PC-9 (cell line): Measurements from ENCODE around the gene FLT3. TPM values are rescaled to one million over a fixed set of nuclear protein-coding genes. Genes with fewer than 3 reads are reported as not detected.

Experiments used
- BruUV-seq: library from RNA; stranded (reverse); fragments of 400-500 nt; replicated peaks from 2 replicates; lab custom pipeline; 2021; lab: Mats Ljungman, UMichigan
- CTCF ChIA-PET: fragments of 300-600 bp; sonication (Branson Sonifier 250); formaldehyde crosslinking; loops from one replicate; lab custom pipeline; 2022; ENCODE audit warnings: antibody characterized with exemption; lab: Charles Lee
- POLR2A ChIA-PET: fragments of 300-600 bp; sonication (Branson Sonifier 250); formaldehyde crosslinking; loops from one replicate; lab custom pipeline; 2022; ENCODE audit warnings: antibody characterized with exemption; ENCODE audit not compliant: unreplicated experiment; lab: Charles Lee
- DNase-seq, 2 experiments: peaks; one replicate each; pipeline versions ENCODE4 v3.0.0 to v3.0.0-alpha.2; 2015 to 2022; ENCODE audit warnings: mixed read lengths in 1 of 2
- H2AFZ ChIP-seq: fragments of 200-600 bp; sonication (generic); 2 replicates; pipeline ENCODE4 v1.8.1; 2017; ENCODE audit warnings: antibody characterized with exemption
- H3F3A ChIP-seq: fragments of 200-600 bp; sonication (generic); 2 replicates; pipeline ENCODE4 v1.8.1; 2017; ENCODE audit warnings: antibody characterized with exemption, mild to moderate bottlenecking, low read depth; ENCODE audit not compliant: insufficient read depth
- H3K27ac ChIP-seq: fragments of 200-600 bp; sonication (generic); 2 replicates; pipeline ENCODE4 v1.6.1; 2016; ENCODE audit warnings: mixed run types
- H3K27me3 ChIP-seq: fragments of 200-600 bp; sonication (generic); 2 replicates; pipeline ENCODE4 v1.6.1; 2016; ENCODE audit warnings: low read depth, mixed run types; ENCODE audit not compliant: insufficient read depth
- H3K36me3 ChIP-seq: fragments of 200-600 bp; sonication (generic); 2 replicates; pipeline ENCODE4 v1.6.1; 2016; ENCODE audit warnings: low read depth, mixed run types
- H3K4me1 ChIP-seq: fragments of 200-600 bp; sonication (generic); replicated peaks from 2 replicates; pipeline ENCODE4 v1.6.1; 2016; ENCODE audit warnings: mixed run types; ENCODE audit not compliant: insufficient read depth
- H3K4me2 ChIP-seq: fragments of 200-600 bp; sonication (generic); 2 replicates; pipeline ENCODE4 v1.6.1; 2017; ENCODE audit warnings: mixed run types
- H3K4me3 ChIP-seq: fragments of 200-600 bp; sonication (generic); 2 replicates; pipeline ENCODE4 v1.6.1; 2016; ENCODE audit warnings: mixed run types
- H3K79me2 ChIP-seq: fragments of 200-600 bp; sonication (generic); 2 replicates; pipeline ENCODE4 v1.6.1; 2017; ENCODE audit warnings: low read depth, mixed run types
- H3K9me2 ChIP-seq: fragments of 200-600 bp; sonication (generic); 2 replicates; pipeline ENCODE4 v1.8.1; 2017; ENCODE audit warnings: mild to moderate bottlenecking; ENCODE audit not compliant: insufficient read depth
- H3K9me3 ChIP-seq: fragments of 200-600 bp; sonication (generic); 2 replicates; pipeline ENCODE4 v1.8.1; 2016; ENCODE audit warnings: low read depth; ENCODE audit not compliant: insufficient read depth
- H4K20me1 ChIP-seq: fragments of 200-600 bp; sonication (generic); 2 replicates; pipeline ENCODE4 v1.8.1; 2017; ENCODE audit not compliant: insufficient read depth
- CTCF ChIP-seq: fragments of 200-600 bp; sonication (generic); conservative IDR thresholded peaks from 2 replicates; pipeline ENCODE4 v1.6.1; 2017; ENCODE audit warnings: mixed run types, antibody characterized with exemption, mild to moderate bottlenecking, moderate library complexity
- EZH2 ChIP-seq: fragments of 200-600 bp; sonication (generic); IDR thresholded peaks from 2 replicates; pipeline ENCODE4 v1.8.0; 2017; ENCODE audit warnings: antibody characterized with exemption, low read depth
- intact Hi-C: fragments of 100-400 bp; cut with micrococcal nuclease; formaldehyde crosslinking; loops from one replicate; pipeline ENCODE4 v1.10.0; 2022; ENCODE audit not compliant: unreplicated experiment
- total RNA-seq: library from RNA; stranded (reverse); gene quantifications from 2 replicates; pipeline ENCODE4 v1.2.3, GENCODE V29; 2021

The FLT3 gene
- total RNA-seq, 1 experiment from 2014 or later, result not detected

- BruUV-seq, result no TSS peak
- H3K27me3 ChIP-seq, result peaks cover 40% of the 10 kb centered on the region
- H3K4me3 ChIP-seq, result no peak overlapping the region
- H3K79me2 ChIP-seq, result no peaks in the 10 kb centered on the region
- no peak overlapping the region for H3K27ac ChIP-seq
- no peaks in the 10 kb centered on the region for H3K4me1 ChIP-seq
- no peak overlapping the region for H2AFZ ChIP-seq
- TF ChIP-seq CTCF (no peak), EZH2 (no peak)
- H3F3A ChIP-seq, result no peaks in the 10 kb centered on the region
- intact Hi-C loops, result no loop called here
- H3K4me2 ChIP-seq, result no peak overlapping the region
- no peaks in the 10 kb centered on the region for H4K20me1 ChIP-seq
- H3K9me3 ChIP-seq, result no peaks in the 10 kb centered on the region
- no peaks in the 10 kb centered on the region for H3K36me3 ChIP-seq
- POLR2A ChIA-PET, result no interaction called here
- CTCF ChIA-PET, result no interaction called here
- no peak for DNase-seq
- H3K9me2 ChIP-seq, result no peaks in the 10 kb centered on the region
These were observed 119.2 kb downstream of the FLT3 start for GRCh38 chr13:27981006-27981708.

- no peaks in the 10 kb centered on the region for H3K4me1 ChIP-seq
- no peaks in the 10 kb centered on the region for H3K9me3 ChIP-seq
- no peaks in the 10 kb centered on the region for H3K9me2 ChIP-seq
- H3K4me2 ChIP-seq, result no peak overlapping the region
- no peaks in the 10 kb centered on the region for H4K20me1 ChIP-seq
- H3K27me3 ChIP-seq, result peaks cover 40% of the 10 kb centered on the region
- no peak for DNase-seq
- H3K79me2 ChIP-seq, result no peaks in the 10 kb centered on the region
- H3K27ac ChIP-seq, result no peak overlapping the region
- no peaks in the 10 kb centered on the region for H3K36me3 ChIP-seq
- intact Hi-C loops, result no loop called here
- ChIA-PET POLR2A (no interaction called here), CTCF (no interaction called here)
- no peak for TF ChIP-seq EZH2
- TF ChIP-seq CTCF, result no peak
- H3F3A ChIP-seq, result no peaks in the 10 kb centered on the region
- no peak overlapping the region for H3K4me3 ChIP-seq
- no peak overlapping the region for H2AFZ ChIP-seq
- no TSS peak for BruUV-seq
These were observed 119.9 kb downstream of the FLT3 start for GRCh38 chr13:27980280-27980998.

- TF ChIP-seq EZH2, result no peak
- TF ChIP-seq CTCF, result no peak
- Histone ChIP-seq H3K4me2 (no peak overlapping the region), H3K9me3 (no peaks in the 10 kb centered on the region), H3K4me1 (no peaks in the 10 kb centered on the region), H3K79me2 (no peaks in the 10 kb centered on the region), H2AFZ (no peak overlapping the region), H3K36me3 (no peaks in the 10 kb centered on the region), H3K27me3 (peaks cover 43% of the 10 kb centered on the region), H4K20me1 (no peaks in the 10 kb centered on the region), H3K9me2 (no peaks in the 10 kb centered on the region), H3F3A (no peaks in the 10 kb centered on the region), H3K4me3 (no peak overlapping the region), H3K27ac (no peak overlapping the region)
- no TSS peak for BruUV-seq
- CTCF ChIA-PET, result no interaction called here
- no peak for DNase-seq
- POLR2A ChIA-PET, result no interaction called here
- intact Hi-C loops, result no loop called here
These were observed 120.6 kb downstream of the FLT3 start for GRCh38 chr13:27979765-27980279.
